Neural cell (in vitro differentiated cells): ENCODE measurements around the gene OR1J1. TPM values are rescaled to one million over a fixed set of nuclear protein-coding genes. Genes with fewer than 3 reads are reported as not detected.

Source experiments
- H2AFZ ChIP-seq: fragments of 200-600, 300-800 bp; sonication (generic), shearing (Covaris generic); 2 replicates; pipeline ENCODE4 v1.6.0; 2014; ENCODE audit warnings: low read depth, mild to moderate bottlenecking, antibody characterized with exemption, low read length, moderate library complexity
- H3F3A ChIP-seq: fragments of 200-600 bp; shearing (Covaris generic); 2 replicates; pipeline ENCODE4 v1.6.1; 2016; ENCODE audit warnings: mild to moderate bottlenecking, moderate library complexity, mixed read lengths, antibody characterized with exemption, low read length; ENCODE audit not compliant: insufficient read depth, poor library complexity, severe bottlenecking
- H3K27ac ChIP-seq: fragments of 200-600, 300-800 bp; sonication (generic), shearing (Covaris generic); 2 replicates; pipeline ENCODE4 v1.5.1; 2014; ENCODE audit warnings: mild to moderate bottlenecking, low read length, moderate library complexity
- H3K27me3 ChIP-seq: fragments of 300-800, 200-600 bp; sonication (generic), shearing (Covaris generic); 2 replicates; pipeline ENCODE4 v1.6.0; 2014; ENCODE audit warnings: mild to moderate bottlenecking, low read depth, low read length, moderate library complexity; ENCODE audit not compliant: insufficient read depth
- H3K36me3 ChIP-seq: fragments of 300-800, 200-600 bp; sonication (generic), shearing (Covaris generic); 2 replicates; pipeline ENCODE4 v1.5.1; 2014; ENCODE audit warnings: mild to moderate bottlenecking, antibody characterized with exemption, low read length, moderate library complexity; ENCODE audit not compliant: insufficient read depth
- H3K4me2 ChIP-seq: fragments of 300-800, 200-600 bp; sonication (generic), shearing (Covaris generic); 2 replicates; pipeline ENCODE4 v1.6.0; 2014; ENCODE audit warnings: mild to moderate bottlenecking, low read length
- H3K4me3 ChIP-seq: fragments of 300-800, 200-600 bp; sonication (generic), shearing (Covaris generic); 2 replicates; pipeline ENCODE4 v1.5.1; 2014; ENCODE audit warnings: mild to moderate bottlenecking, low read length, moderate library complexity
- H3K79me2 ChIP-seq: fragments of 200-600 bp; shearing (Covaris generic); replicated peaks from 2 replicates; pipeline ENCODE4 v1.6.0; 2014; ENCODE audit warnings: mild to moderate bottlenecking, low read length, moderate library complexity; ENCODE audit not compliant: insufficient read depth
- H3K9ac ChIP-seq: fragments of 300-800, 200-600 bp; sonication (generic), shearing (Covaris generic); 2 replicates; pipeline ENCODE4 v1.6.1; 2016; ENCODE audit warnings: mild to moderate bottlenecking, low read length, mixed read lengths
- H3K9me2 ChIP-seq: fragments of 200-600 bp; shearing (Covaris generic); 2 replicates; pipeline ENCODE4 v1.6.1; 2016; ENCODE audit warnings: mild to moderate bottlenecking, low read length, mixed read lengths; ENCODE audit not compliant: insufficient read depth
- H3K9me3 ChIP-seq: fragments of 200-600, 300-800 bp; sonication (generic), shearing (Covaris generic); 2 replicates; pipeline ENCODE4 v1.6.1; 2016; ENCODE audit warnings: mild to moderate bottlenecking, mixed run types, low read length, moderate library complexity, mixed read lengths
- H4K20me1 ChIP-seq: fragments of 200-600 bp; shearing (Covaris generic); 2 replicates; pipeline ENCODE4 v1.6.1; 2016; ENCODE audit warnings: mild to moderate bottlenecking, mixed run types; ENCODE audit not compliant: insufficient read depth
- CTCF ChIP-seq: fragments of 450-650 bp; IDR thresholded peaks from 2 replicates; pipeline ENCODE4 v1.5.1; 2014; ENCODE audit warnings: antibody characterized with exemption, mild to moderate bottlenecking, moderate library complexity; ENCODE audit not compliant: poor library complexity, severe bottlenecking
- EP300 ChIP-seq: fragments of 450-650 bp; conservative IDR thresholded peaks from 2 replicates; pipeline ENCODE4 v1.6.1; 2014; ENCODE audit warnings: antibody characterized with exemption, mild to moderate bottlenecking, moderate library complexity; ENCODE audit not compliant: poor library complexity, severe bottlenecking
- EZH2 ChIP-seq: fragments of 200-600, 300-800 bp; shearing (Covaris generic), sonication (generic); IDR thresholded peaks from 2 replicates; pipeline ENCODE4 v1.6.1; 2014; ENCODE audit warnings: antibody characterized with exemption, low read length, borderline replicate concordance, mild to moderate bottlenecking; ENCODE audit not compliant: insufficient read depth, poor library complexity, severe bottlenecking
- MXI1 ChIP-seq: fragments of 450-650 bp; conservative IDR thresholded peaks from 2 replicates; pipeline ENCODE4 v1.6.1; 2014; ENCODE audit warnings: antibody characterized with exemption, mild to moderate bottlenecking; ENCODE audit not compliant: poor library complexity, severe bottlenecking
- POLR2AphosphoS5 ChIP-seq: IDR thresholded peaks from 2 replicates; pipeline ENCODE4 v1.6.1; 2012
- RAD21 ChIP-seq: fragments of 450-650 bp; conservative IDR thresholded peaks from 2 replicates; pipeline ENCODE4 v1.6.1; 2014; ENCODE audit warnings: antibody characterized with exemption, mild to moderate bottlenecking, moderate library complexity
- REST ChIP-seq: IDR thresholded peaks from 2 replicates; pipeline ENCODE4 v1.6.1; 2012; ENCODE audit warnings: borderline replicate concordance
- SMC3 ChIP-seq: fragments of 450-650 bp; conservative IDR thresholded peaks from 2 replicates; pipeline ENCODE4 v1.6.1; 2014; ENCODE audit warnings: antibody characterized with exemption, mild to moderate bottlenecking, moderate library complexity; ENCODE audit not compliant: poor library complexity
- TAF1 ChIP-seq: IDR thresholded peaks from 2 replicates; pipeline ENCODE4 v1.6.1; 2012; ENCODE audit warnings: low read depth
- polyA plus RNA-seq: library from polyadenylated mRNA; depleted of rRNA; stranded (reverse); fragments of >200 nt; gene quantifications from 2 replicates; pipeline ENCODE4 v1.2.3, GENCODE V29; 2014

Gene OR1J1
- polyA plus RNA-seq, 1 donor from 2014 or later = not detected

GRCh38 chr9:122466456-122466855 is 11.3 kb downstream of the OR1J1 start:
- H2AFZ ChIP-seq = no peak overlapping the region
- H3K4me3 ChIP-seq = no peak overlapping the region
- no peak overlapping the region for H3K4me2 ChIP-seq
- no peaks in the 10 kb centered on the region for H3K27me3 ChIP-seq
- no peaks in the 10 kb centered on the region for H3K79me2 ChIP-seq
- no peak overlapping the region for H3K27ac ChIP-seq
- no peaks in the 10 kb centered on the region for H3K36me3 ChIP-seq
- TF ChIP-seq EP300 = no peak
- TF ChIP-seq TAF1 = no peak
- TF ChIP-seq REST = no peak
- no peak for TF ChIP-seq EZH2
- no peak for TF ChIP-seq SMC3
- no peak for TF ChIP-seq CTCF
- no peak for TF ChIP-seq RAD21
- TF ChIP-seq MXI1 = no peak
- TF ChIP-seq POLR2AphosphoS5 = no peak
- no peaks in the 10 kb centered on the region for H3K9me2 ChIP-seq
- H3K9me3 ChIP-seq = no peaks in the 10 kb centered on the region
- no peaks in the 10 kb centered on the region for H4K20me1 ChIP-seq
- H3K9ac ChIP-seq = no peak overlapping the region
- no peaks in the 10 kb centered on the region for H3F3A ChIP-seq

- H3K4me3 ChIP-seq = no peak overlapping the region
- no peak overlapping the region for H3K27ac ChIP-seq
- no peaks in the 10 kb centered on the region for H3K79me2 ChIP-seq
- no peak overlapping the region for H2AFZ ChIP-seq
- TF ChIP-seq CTCF (peak; percentile 67), TAF1 (no peak), SMC3 (peak; percentile 62), EP300 (no peak), RAD21 (peak; percentile 58), MXI1 (no peak), EZH2 (no peak)
- H3K9me2 ChIP-seq = no peaks in the 10 kb centered on the region
- H3K27me3 ChIP-seq = no peaks in the 10 kb centered on the region
- no peak overlapping the region for H3K4me2 ChIP-seq
- no peak overlapping the region for H3K9ac ChIP-seq
- no peaks in the 10 kb centered on the region for H3F3A ChIP-seq
- no peaks in the 10 kb centered on the region for H3K36me3 ChIP-seq
- no peaks in the 10 kb centered on the region for H3K9me3 ChIP-seq
- H4K20me1 ChIP-seq = no peaks in the 10 kb centered on the region
Measured at GRCh38 chr9:122464633-122465567, 12.8 kb downstream of the OR1J1 start.
